Measurements from ENCODE around the gene SERPINE1.

SERPINE1 gene

GRCh38 chr7:101156866-101157589 lies 30.1 kb downstream of the SERPINE1 start:
- no peak for DNase-seq (ENCODE audit: low read depth)

GRCh38 chr7:101159696-101160674 lies 33.1 kb downstream of the SERPINE1 start:
- no peak for DNase-seq (ENCODE audit: low read depth)

- DNase-seq (ENCODE audit: low read depth), result no peak
Measured at GRCh38 chr7:101160910-101161309, 34.0 kb downstream of the SERPINE1 start.

GRCh38 chr7:101161692-101162471 lies 35.0 kb downstream of the SERPINE1 start:
- no peak for DNase-seq (ENCODE audit: low read depth)

- DNase-seq (ENCODE audit: low read depth), result no peak
Measured at GRCh38 chr7:101162551-101163278, 35.8 kb downstream of the SERPINE1 start.

- DNase-seq (ENCODE audit: low read depth), result no peak
Measured at GRCh38 chr7:101163279-101164070, 36.6 kb downstream of the SERPINE1 start.

- DNase-seq (ENCODE audit: low read depth), result no peak
Measured at GRCh38 chr7:101164071-101164840, 37.4 kb downstream of the SERPINE1 start.

- peak; percentile 84 for DNase-seq (ENCODE audit: low read depth)
Measured at GRCh38 chr7:101165075-101165957, 38.4 kb downstream of the SERPINE1 start, which contains the start of gene VGF. Gene VGF, minus strand, starts transcription at chr7:101165569. Its CDS starts 726 bp downstream, at chr7:101164843.

- DNase-seq (ENCODE audit: low read depth), result no peak
Measured at GRCh38 chr7:101165958-101166647, 39.2 kb downstream of the SERPINE1 start.

- no peak for DNase-seq (ENCODE audit: low read depth)
Measured at GRCh38 chr7:101166648-101166908, 39.7 kb downstream of the SERPINE1 start.

GRCh38 chr7:101166909-101167644 lies 40.2 kb downstream of the SERPINE1 start:
- no peak for DNase-seq (ENCODE audit: low read depth)

GRCh38 chr7:101167645-101168411 lies 40.9 kb downstream of the SERPINE1 start:
- DNase-seq (ENCODE audit: low read depth), result no peak

- no peak for DNase-seq (ENCODE audit: low read depth)
Measured at GRCh38 chr7:101168412-101169049, 41.6 kb downstream of the SERPINE1 start.

GRCh38 chr7:101169110-101169837 lies 42.4 kb downstream of the SERPINE1 start:
- no peak for DNase-seq (ENCODE audit: low read depth)

- peak; percentile 71 for DNase-seq (ENCODE audit: low read depth)
Measured at GRCh38 chr7:101169838-101170551, 43.1 kb downstream of the SERPINE1 start.

Measured in stimulated activated CD8-positive, alpha-beta memory T cell treated with anti-CD3 and anti-CD28 coated beads, Interleukin-7, amount 100 ng/mL, for 24 hours (primary cell).